NOMO-1 treated with dmso at 0.1 percent for 144 hours (cell line): ENCODE data around the gene NUP98.

Experiments
- DNase-seq: peaks from one replicate; lab custom pipeline; 2025; ENCODE audit not compliant: unreplicated experiment; lab: John Stamatoyannopoulos, UW

NUP98 gene

DNA sequence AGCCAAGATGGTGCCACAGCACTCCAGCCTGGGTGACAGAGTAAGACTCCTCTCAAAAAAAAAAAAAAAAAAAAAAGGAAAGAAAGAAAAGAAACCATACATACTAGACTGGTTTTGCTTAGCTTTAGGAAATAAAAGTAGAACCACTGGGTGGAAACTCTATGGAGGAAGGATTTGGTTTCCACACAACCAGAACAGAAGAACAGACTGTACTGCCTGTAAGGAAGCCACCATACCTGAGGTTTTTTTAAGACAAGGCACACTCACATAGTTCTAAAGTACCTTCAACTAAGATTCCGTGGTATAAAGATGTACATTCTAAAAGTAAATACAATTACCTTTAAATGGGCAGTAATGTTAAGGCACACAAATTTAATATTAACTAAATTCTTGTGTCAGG lies 58.6 kb downstream of the NUP98 start:
- no peak for DNase-seq

DNA sequence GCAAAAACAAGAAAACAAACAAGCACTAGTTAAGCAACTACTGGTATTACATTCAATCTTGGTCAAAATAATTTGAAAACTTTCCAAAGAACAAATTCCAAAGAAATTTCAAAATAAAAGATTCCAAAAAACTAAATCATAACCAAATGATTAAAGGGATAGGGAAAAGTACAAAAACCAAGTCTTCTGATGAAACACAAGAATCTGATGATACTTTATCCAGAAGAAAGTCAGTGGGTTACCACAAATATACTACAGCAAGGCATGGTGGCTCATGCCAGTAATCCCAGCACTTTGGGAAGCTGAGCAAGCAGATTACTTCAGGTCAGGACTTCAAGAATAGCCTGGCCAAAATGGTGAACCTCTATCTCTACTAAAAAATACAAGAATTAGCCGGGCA lies 59.1 kb downstream of the NUP98 start:
- no peak for DNase-seq

DNA sequence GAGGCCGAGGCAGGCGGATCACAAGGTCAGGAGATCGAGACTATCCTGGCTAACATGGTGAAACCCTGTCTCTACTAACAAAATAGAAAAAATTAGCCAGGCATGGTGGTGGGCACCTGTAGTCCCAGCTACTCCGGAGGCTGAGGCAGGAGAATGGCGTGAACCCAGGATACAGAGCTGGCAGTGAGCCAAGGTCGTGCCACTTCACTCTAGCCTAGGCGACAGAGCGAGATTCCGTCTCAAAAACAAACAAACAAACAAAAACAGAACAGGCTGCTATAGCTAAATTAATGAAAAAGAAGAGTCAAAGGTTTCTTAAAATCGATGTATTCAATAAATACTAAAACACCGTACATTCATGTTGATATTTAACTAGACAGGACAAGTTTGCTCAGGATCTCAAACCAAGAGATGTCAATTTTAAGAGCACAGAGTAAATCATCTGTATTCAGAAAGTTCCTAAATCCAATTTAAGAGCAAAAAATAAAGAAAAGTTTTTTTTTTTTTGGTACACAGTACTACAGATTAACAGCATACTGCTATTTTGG lies 59.9 kb downstream of the NUP98 start:
- DNase-seq: no peak

DNA sequence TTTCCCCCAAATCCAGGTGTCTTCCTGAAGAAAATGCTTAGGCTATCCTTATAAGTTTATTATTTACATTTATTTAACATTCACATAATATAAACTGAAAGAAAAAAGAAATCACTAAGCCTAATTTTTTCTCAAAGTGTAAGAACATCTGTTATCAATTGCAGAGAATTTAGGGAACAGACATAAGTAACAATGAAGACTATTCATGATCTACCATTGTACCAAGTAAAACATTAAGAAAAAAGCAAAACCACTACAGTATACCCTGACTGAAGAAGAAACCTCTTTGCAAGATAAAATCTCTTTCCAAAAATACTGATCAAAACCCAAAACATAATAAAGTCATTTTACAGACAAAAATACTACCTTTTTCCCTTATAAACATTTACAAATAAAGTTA lies 60.5 kb downstream of the NUP98 start:
- DNase-seq: no peak

DNA sequence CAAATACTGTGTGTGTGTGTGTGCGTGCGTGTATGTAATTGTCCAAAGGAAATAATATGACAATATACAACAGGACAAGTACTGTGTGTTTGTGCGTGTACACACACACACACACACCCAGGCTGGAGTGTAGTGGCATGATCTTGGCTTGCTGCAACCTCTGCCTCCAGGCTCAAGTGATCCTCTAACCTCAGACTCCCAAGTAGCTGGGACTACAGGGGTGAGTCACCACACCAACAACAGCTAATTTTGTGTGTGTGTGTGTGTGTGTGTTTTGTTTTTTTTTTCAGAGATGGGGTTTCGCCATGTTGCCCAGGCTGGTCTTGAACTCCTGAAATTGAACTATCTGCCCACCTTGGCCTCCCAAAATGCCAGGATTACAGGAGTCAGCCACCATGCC lies 61.5 kb downstream of the NUP98 start:
- DNase-seq: no peak

DNA sequence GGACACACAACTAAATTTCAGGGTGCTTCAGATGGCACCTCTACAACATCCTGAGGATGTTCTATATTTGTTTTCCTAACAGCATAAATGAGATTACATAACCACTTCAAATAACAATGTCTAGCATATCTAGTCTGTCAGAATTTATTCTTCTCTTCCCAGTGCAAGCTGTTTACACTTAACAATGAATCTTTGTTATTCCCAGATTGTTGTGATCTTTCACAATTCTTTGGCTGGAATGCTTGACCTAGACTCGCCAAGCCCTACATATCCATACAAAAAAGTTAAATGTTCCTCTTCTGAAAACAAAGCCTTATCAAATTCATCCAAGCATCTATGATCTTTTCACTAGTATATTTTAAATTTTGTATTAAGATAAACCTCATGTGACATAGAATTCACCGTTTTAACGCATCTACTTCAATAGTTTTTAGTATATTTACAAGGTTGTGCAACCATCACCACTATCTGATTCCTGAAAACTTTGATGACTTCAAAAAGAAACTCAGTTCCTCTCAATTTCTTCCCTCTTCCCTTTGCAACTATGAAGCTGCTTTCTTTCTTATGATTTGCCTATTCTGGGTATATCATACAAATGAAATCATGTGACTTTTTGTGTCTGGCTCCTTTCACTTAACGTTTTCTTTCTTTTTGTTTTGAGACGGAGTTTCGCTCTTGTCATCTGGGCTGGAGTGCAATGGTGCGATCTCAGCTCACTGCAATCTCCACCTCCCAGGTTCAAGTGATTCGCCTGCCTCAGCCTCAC lies 64.5 kb downstream of the NUP98 start:
- DNase-seq: no peak

DNA sequence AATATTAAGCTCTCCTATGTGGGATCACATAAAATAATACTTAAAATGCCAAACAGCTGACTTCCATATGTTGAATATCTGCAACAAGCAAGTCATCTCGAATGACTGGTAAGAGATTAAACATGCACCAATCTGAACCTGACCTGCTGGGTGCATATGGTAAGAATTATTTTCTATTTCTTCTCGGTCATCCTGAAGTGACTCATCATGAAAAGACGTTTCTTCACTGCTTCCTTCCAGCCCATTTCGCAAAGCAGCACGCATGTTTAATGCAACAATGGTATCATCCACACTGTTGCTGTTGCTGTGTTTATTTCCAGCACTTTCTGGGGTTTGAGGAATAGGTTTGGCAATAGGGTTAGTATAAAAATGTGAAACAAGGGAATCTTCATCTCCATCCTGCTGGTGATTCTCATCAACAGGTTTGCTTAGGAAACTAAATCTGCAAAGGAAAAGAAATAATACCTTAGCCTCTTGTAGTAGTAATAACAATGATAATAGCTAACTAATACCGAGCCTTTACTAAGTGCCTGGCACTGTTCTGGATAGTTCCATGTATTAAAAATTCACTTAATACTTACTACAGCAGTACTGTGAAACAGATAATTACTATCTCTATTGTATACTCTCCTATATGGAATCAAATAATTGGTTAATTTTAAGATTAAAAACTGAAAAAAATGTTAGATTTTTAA lies 74.2 kb downstream of the NUP98 start:
- peak; percentile 37 for DNase-seq

DNA sequence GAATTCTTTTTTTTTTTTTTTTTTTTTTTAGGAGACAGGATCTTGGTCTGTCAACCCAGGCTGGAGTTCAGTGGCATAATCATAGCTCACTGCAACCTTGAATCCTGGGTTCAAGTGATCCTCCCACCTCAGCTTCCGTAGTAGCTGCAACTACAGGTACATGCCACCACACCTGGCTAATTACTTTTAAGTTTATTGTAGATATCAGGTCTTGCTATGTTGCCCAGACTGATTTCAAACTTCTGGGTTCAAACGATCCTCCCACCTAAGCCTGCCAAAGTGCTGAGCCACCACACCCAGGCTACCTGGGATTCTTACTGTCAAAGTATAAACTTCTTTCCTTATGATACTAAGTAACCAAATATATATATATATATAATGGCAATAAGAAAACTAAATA lies 75.3 kb downstream of the NUP98 start:
- no peak for DNase-seq

DNA sequence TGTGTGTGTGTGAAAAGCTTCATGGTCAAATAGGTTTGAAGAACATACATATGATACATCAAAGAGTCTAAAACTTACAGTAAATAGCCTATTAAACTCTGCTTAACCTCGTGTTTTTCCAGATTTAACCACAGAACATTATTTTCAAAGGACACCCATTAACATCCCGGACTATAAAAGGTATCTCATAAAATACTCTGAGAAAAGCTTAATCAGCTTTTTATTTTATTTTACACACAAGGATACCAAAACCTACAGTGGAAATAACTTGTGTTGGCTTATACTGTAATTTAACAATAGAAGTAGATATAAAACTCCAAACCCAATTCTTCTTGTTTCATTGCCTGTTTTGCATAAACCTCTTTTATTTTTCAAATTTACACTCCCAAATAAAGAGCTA lies 76.4 kb downstream of the NUP98 start:
- no peak for DNase-seq

DNA sequence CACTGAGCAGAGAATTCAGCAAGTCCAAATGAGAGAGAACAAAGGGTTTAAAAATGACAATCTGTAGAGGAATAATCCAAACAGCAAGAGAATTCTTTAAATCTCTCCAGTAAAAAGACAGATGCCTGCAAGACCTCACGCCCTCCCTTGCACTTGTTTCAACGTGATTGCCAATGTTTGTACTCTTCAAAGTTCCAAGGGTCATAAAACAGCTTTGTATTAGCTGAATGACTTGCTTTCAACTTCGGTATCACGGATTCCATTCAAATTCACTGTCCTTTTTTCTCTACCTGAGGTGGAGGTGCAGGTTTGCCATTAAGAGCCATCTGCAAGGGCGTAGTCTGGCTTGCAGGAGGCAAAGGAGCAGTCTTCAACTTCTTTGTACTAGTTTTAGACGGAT lies 85.1 kb downstream of the NUP98 start:
- no peak for DNase-seq

DNA sequence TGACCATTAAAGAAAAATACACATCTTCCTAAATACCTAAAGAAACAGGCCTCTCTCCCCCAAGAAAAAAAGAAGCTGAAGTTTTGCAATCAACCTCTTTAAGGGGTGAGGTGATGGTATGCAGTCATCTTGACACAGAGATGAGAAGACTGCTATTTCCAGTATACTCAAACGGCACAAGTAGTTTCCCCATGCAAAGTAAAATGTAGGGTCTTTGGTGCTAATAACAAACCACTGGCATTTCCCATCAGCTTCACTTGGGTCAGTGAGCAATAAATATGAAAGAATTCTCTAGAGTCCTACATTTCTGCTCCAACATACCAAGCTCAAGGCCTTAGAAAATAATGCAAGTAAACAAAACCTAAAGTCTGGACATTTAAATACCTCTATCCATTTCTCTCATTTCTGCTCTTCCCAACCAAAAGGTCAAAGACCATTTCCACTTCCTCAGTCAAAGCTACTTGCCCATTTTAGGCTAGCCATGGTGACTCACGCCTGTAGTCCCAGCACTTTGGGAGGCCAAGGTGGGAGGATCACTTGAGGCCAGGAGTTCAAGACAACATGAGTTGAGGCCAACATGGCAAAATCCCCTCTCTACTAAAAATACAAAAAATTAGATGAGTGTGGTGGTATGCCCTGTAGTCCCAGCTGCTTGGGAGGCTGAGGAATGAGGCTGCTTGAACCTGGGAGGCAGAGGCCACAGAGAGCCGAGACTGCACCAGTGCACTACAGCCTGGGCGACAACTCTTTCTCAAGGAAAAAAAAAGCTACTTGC lies 86.7 kb downstream of the NUP98 start:
- no peak for DNase-seq

DNA sequence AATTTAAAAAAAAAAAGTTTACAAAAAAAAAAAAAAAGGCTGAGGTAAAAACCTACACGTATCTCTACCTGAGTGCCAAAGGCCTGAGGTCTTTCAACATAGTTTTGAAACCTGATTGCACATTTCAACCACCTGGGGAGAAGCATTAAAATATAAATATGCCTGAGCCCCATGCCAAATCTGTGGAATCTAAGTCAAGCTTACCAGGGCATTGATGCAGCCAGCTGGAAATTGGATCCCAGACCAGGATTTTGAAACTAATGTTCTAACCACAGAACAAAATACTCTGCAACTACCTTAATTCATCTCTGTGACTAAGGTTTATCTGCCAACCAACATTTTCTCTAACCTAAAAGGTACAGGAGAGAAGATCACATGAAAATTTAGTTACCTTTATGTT lies 87.4 kb downstream of the NUP98 start:
- DNase-seq: no peak

DNA sequence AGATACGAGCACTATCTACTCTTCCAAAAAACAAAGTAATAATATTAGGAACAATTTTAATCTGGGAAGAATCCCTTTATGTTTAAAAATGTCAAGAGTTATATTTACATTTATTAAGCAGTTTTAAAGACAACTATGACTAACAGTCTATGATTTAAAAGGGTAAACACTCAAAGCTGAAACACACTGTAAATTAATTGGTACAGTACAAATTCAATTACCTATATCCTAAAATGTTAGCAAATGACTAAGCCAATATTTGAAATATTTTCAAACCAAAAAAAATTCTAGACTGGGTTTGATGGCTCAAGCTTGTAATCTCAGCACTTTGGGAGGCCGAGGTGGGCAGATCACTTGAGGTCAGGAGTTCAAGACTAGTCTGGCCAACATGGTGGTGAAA lies 90.2 kb downstream of the NUP98 start:
- DNase-seq: no peak

DNA sequence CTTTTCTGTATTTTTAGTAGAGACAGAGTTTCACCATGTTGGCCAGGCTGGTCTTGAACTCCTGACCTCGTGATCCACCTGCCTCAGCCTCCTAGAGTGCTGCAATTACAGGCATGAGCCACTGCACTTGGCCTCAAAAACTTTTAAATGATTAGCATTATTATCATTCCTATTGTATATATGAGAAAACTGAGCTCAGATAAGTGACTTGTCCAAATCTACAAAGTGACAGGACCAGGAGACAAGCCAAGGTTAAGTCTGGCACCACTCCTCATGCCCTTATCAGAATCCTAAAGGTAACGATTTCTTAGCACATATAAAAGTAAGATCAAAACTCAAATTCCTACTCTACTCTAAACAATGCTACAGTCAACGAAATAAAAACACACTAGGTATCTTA lies 94.0 kb downstream of the NUP98 start:
- DNase-seq: no peak

DNA sequence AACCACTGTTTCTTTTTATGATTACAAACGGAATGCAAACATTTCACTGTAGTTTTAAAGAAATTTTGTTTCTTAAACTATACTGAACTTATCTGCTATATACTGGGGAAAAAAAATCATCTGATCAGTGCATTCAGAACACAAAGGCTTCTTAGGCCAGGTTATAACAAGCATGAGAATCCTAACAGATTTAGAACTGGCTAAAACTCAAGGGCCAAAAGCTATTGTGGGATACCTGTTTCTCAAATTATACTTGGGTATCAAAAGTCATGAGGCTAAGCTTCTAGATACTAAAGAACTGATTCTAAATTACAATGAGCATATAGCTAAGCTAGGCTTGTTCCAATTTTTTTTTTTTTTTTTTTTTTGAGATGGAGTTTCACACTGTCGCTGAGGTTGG lies 96.4 kb downstream of the NUP98 start:
- no peak for DNase-seq

DNA sequence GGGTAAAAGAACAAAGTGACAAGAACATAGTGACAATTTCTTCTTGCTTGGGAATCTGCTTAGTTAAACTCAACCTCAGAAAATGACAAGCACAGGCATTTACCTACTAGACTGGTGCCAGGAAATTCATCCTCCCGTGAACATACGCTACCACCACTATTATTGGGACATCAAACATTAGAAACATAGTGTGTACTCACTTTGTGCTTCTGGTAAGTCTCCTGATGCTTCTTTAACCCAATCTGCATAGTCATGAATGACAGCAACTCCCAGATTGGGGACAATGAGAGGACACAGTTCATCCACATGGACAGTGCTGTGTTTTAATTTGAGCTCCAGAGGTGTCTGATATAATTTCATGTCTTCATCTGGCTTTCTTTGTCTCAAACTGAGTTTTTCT lies 96.9 kb downstream of the NUP98 start:
- DNase-seq: no peak

DNA sequence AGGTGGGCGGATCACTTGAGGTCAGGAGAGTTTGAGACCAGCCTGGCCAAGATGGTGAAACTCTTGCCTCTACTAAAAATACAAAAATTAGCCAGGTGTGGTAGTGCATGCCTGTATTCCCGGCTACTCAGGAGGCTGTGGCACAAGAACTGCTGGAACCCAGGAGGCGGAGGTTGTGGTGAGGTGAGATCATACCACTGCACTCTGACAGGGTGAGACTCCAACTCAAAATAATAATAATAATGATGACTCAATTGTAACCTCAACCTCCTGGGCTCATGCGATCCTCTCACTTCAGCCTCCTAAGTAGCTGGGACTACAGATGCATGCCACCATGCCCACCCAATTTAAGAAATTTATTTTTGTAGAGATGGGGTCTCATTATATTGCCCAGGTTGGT lies 110.6 kb downstream of the NUP98 start:
- no peak for DNase-seq

DNA sequence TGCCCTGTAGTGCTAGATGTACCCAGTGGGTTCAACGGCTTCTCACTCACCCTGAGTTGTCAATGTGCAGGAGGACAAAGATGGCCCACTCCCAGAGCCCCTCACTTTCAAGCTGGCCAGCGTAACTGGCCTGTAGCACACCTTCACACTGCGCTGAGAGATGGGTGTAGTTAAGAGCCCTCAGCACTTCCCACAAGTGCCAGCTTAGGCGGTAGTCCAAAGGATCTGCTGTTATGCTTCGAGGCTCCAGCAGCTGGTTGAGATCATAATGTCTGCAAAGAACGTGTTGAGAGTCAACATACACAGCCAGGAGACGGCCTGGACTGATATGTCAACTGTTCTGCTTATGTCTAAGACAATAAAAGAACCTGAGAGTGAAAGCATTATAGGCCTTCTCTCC lies 111.4 kb downstream of the NUP98 start:
- DNase-seq: no peak

DNA sequence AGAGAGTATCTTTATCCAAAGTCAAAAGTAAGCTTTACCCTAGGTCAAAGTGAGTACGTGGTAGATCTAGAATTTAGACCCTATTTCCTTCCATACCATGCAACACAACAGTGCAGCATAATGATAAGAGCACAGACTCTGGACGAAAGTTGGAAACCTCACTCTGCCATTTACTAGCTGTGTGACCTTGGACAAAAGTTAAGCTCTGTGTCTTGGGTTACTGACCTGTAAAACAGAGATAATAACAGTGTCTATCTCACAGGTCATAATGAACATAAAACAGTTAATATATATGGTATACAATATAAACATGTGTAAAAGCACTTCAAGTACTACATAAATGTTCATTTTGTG lies 112.6 kb downstream of the NUP98 start:
- DNase-seq: no peak

DNA sequence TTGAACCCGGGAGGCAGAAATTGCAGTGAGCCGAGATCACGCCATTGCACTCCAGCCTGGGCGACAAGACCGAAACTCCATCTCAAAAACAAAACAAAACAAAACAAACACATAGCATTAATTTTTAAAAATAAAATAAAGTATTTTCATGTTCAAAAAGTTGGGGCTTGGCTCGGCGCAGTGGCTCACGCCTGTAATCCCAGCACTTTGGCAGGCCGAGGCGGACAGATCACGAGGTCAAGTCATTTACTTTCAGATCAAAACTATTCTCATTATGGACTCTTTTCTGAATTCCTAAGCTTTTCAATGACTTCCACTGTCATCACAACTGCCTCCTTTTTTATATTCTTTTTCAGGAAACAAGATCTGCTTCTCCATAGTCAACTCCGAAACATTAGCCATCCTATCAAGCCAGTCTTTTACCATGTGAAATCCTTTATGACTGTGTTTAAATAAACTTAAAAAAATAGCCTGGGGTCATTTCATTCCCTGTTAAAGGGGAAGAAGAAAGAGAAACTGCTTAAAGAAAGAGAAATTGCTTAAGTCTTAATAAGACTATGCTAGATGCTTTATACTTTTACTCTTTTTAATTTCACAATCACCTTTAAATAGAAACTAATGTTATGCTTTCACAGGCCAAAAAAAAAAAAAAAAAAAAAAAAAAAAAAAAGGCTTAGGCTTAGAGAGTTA lies 113.1 kb downstream of the NUP98 start:
- no peak for DNase-seq

DNA sequence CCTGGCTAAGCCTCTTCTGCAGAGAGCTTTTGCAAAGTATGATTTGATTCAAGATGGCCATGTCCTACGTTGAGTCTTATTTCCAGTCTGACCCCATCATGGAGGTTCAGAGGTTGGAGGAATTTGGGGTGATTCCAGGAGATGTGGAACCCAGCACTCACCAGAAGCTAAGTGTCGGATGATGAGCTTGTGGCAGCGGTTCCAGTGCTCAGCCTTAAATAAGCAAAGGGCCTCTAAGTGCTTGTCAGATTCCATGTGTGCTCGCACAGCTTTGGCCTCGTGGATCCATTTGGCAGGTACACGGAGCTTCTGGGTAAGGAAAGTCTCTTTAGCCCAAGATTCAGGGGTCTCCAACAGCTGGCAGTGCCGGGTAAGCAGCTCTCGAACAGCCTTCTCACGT lies 114.3 kb downstream of the NUP98 start:
- DNase-seq: no peak
